Adrenal gland (tissue), 12 donors: ENCODE data around the gene MDM4. TPM values are rescaled to one million over a fixed set of nuclear protein-coding genes. Genes with fewer than 3 reads are reported as not detected.

Experiments
- DNase-seq, 7 donors: peaks; one replicate each; pipeline ENCODE4 v3.0.0-alpha.2; 2019 to 2020
- H3K27ac ChIP-seq, 5 donors: fragments of 200-600 bp; sonication (generic) in 4 of 5; 1 replicate in 3 of 5; 2 replicates in 2 of 5; pipeline versions ENCODE4 v1.5.1 to v1.8.0; 2016 to 2020; ENCODE audit warnings: mild to moderate bottlenecking in 1 of 5
- H3K27me3 ChIP-seq: fragments of 200-600 bp; 2 replicates; pipeline ENCODE4 v1.8.0; 2021
- H3K36me3 ChIP-seq, 2 donors: fragments of 200-600 bp; replicated peaks in 1 of 2; 1 replicate in 1 of 2; 2 replicates in 1 of 2; pipeline versions ENCODE4 v1.5.1 to v1.8.0; 2018 to 2022
- H3K4me1 ChIP-seq, 2 donors: fragments of 200-600 bp; replicated peaks in 1 of 2; 1 replicate in 1 of 2; 2 replicates in 1 of 2; pipeline versions ENCODE4 v1.5.1 to v1.8.0; 2018 to 2021
- H3K4me3 ChIP-seq, 4 donors: fragments of 200-600 bp; sonication (generic) in 3 of 4; one replicate each; pipeline ENCODE4 v1.5.1; 2016 to 2018
- H3K9me3 ChIP-seq, 3 donors: fragments of 200-600 bp; sonication (generic) in 1 of 3; replicated peaks in 1 of 3; 1 replicate in 2 of 3; 2 replicates in 1 of 3; pipeline versions ENCODE4 v1.5.1 to v1.8.0; 2016 to 2021
- CTCF ChIP-seq, 6 experiments: fragments of 450-650 bp in 4 of 6; fragments of 200-600 bp in 2 of 6; sonication (generic) in 1 of 6; IDR thresholded peaks; 1 replicate in 5 of 6; 2 replicates in 1 of 6; pipeline versions ENCODE4 v1.5.1 to v1.8.0; 2016 to 2021; ENCODE audit warnings: antibody characterized with exemption in 6 of 6, mild to moderate bottlenecking in 2 of 6, moderate library complexity in 1 of 6
- POLR2A ChIP-seq, 2 donors: fragments of 450-650 bp; IDR thresholded peaks; one replicate each; pipeline ENCODE4 v1.6.1; 2017; ENCODE audit warnings: antibody characterized with exemption in 2 of 2, mild to moderate bottlenecking in 2 of 2, moderate library complexity in 1 of 2
- WGBS, 4 donors: extraction: QIAGEN DNeasy Blood & Tissue Kit in 2 of 4; methylation state at CpG; one replicate each; pipeline versions ENCODE4 v1.1.5 to v1.1.7; 2013 to 2017; 5-methylcytosine and 5-hydroxymethylcytosine counted together
- intact Hi-C, 2 donors: fragments of 100-400 bp; cut with DNase I; formaldehyde crosslinking; loops; one replicate each; pipeline versions ENCODE4 v1.14.1 to v1.15.0; 2022 to 2023
- polyA plus RNA-seq, 3 donors: library from polyadenylated mRNA; stranded (reverse); fragments of 200-250 nt in 2 of 3; fragments of 350-450 nt in 1 of 3; fragmentation: Illumina TruSeq in 1 of 3; extraction: RNeasy Lipid Tissue Mini Kit (QIAGEN cat#74804) in 1 of 3; gene quantifications; one replicate each; pipeline ENCODE4 v1.2.3, GENCODE V29; 2013 to 2014
- total RNA-seq, 9 donors: library from RNA; depleted of rRNA in 4 of 9; stranded (reverse); fragments of >200 nt in 4 of 9; fragments of 120-200 nt in 1 of 9; fragmentation: NEBNext Ultra II Directional in 1 of 9; extraction: Animal tissue kit (Norgen Biotek cat#: 25700) in 1 of 9; gene quantifications; one replicate each; pipeline versions ENCODE4 v1.1.0 to v1.2.4, GENCODE V29; 2013 to 2023
- donor health status: healthy with polysubstance abuse.
- donor health status: Bipolar disorder and iron deficiency.
- donor health status: DM: yes; HTN: yes; CAD: no.
- donor health status: DM: no; HTN: no; CAD: no.
- donor health status: DM: no; HTN: no; CAD: no.
- donor health status: DM: yes; HTN: yes; CAD: no.

Gene MDM4
- total and polyA plus RNA-seq, 12 donors = 11.3 to 77.4 (median 42.8) TPM

DNA sequence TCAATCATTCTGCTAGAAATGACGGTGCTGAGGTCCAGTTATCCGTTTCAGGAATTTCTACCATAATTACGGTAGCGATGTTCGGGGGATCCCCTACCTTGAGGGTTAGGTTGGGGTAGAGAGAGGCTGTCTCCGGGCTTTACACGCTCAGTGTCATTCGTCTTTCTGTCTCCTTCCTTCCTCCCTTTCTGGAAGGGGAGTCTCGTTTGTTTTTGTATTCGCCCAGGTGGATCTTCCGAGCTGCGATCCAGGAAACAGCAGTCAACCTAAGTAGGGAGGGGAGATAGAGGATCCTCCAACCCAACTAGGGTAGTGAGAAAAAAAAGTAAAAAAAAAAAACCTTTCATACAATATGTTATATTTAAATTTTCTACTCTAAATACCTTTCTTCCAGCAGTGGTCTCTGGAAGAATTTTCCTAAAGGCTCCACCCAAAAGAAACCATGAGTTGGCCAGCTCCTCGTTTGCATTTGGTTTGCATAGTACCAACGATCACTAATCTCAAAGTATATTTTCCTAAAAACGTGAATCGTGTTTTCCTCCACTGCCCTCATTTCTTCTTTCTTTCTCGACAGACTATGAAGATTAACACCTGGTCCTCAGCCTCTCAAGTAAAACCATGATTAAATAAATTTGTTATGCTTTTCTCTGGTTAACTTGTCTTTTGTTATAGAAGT is 21.0 kb upstream of the MDM4 start:
- H3K36me3 ChIP-seq = no peaks in the 10 kb centered on the region
- no peaks in the 10 kb centered on the region for H3K27me3 ChIP-seq
- TF ChIP-seq CTCF (IDR thresholded peaks at IDR 0.05) = no peak
- no peak for TF ChIP-seq POLR2A (IDR thresholded peaks at IDR 0.05)
- intact Hi-C loops = no loop called here
- H3K9me3 ChIP-seq = no peaks in the 10 kb centered on the region
- WGBS, 4 donors = 3 to 7% (median 3%) methylated on average over 11 to 17 of the region's 17 CpGs
- H3K4me3 ChIP-seq = peak overlapping the region; percentile 38 to 85 (median 56)
- H3K4me1 ChIP-seq = peaks cover 6 to 27% of the 10 kb centered on the region in 2 donors
- DNase-seq = no peak
- H3K27ac ChIP-seq = peak overlapping the region in 4 of 5 donors; percentile 79 to 95 (median 92)

- no peak for DNase-seq
- H3K9me3 ChIP-seq = no peaks in the 10 kb centered on the region
- intact Hi-C loops = no loop called here
- no peak overlapping the region for H3K27ac ChIP-seq
- H3K4me1 ChIP-seq = peaks cover 6 to 27% of the 10 kb centered on the region in 2 donors
- H3K4me3 ChIP-seq = peak overlapping the region in 1 of 4 donors; percentile 85
- 62 to 71% (median 66%) methylated on average over 5 to 6 of the region's 6 CpGs for WGBS, 4 donors
- H3K27me3 ChIP-seq = no peaks in the 10 kb centered on the region
- no peaks in the 10 kb centered on the region for H3K36me3 ChIP-seq
- TF ChIP-seq CTCF (IDR thresholded peaks at IDR 0.05) (no peak), POLR2A (IDR thresholded peaks at IDR 0.05) (no peak)
Observed at GRCh38 chr1:204495777-204496176, 20.4 kb upstream of the MDM4 start.

- no peak for DNase-seq
- Histone ChIP-seq H3K27me3 (no peaks in the 10 kb centered on the region), H3K27ac (no peak overlapping the region), H3K4me3 (no peak overlapping the region), H3K4me1 (peaks cover 0 to 12% of the 10 kb centered on the region in 2 donors), H3K36me3 (no peaks in the 10 kb centered on the region), H3K9me3 (no peaks in the 10 kb centered on the region)
- 59 to 96% (median 82%) methylated on average over 3 of the region's 3 CpGs for WGBS, 4 donors
- intact Hi-C loops = no loop called here
- TF ChIP-seq POLR2A (IDR thresholded peaks at IDR 0.05) (no peak), CTCF (IDR thresholded peaks at IDR 0.05) (no peak)
Observed at GRCh38 chr1:204498981-204499380, 17.2 kb upstream of the MDM4 start.

DNA sequence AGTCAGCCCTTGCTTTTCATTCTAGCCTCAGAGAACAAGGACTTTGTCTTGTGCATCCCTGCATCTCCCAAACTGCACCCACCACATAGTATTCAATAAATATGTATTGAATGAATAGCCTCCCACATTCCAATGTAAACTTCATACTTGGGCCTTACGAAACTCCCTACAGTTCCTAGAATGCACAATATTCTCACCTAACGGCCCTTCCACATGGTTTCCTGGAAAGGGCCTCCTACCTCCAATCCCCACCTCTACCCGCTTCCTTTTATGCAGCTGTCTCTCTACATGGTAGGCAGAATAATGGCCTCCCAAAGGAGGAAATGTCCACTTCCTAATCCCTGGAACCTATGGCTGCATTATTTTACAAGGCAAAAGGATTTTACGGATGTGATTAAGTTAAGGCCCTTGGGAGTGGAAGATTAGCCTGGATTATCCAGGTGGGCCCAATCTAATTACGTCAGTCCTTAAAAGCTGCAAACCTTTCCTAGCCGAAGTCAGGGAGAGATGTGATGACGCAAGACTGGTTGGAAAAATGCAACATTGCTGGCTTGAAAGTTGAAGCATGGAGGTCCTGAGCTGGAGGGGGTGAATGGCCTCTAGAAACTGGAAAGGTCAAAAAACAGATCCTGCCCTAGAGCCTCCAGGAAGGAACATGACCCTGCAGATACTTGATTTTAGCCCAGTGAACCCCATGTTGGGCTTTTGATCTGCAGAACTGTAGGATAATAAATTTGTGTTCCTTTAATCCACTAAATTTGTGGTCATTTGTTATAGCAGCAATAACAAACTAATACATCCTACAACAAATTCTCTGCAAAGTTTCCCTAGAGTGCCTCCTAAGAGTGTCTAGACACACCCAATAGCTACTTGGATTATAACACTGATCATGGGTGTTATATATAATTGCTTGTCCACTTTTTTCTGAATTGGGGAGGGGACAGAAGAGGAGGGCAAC is 16.4 kb upstream of the MDM4 start:
- Histone ChIP-seq H3K4me3 (no peak overlapping the region), H3K9me3 (no peaks in the 10 kb centered on the region), H3K27ac (no peak overlapping the region), H3K36me3 (no peaks in the 10 kb centered on the region), H3K4me1 (peaks cover 0 to 12% of the 10 kb centered on the region in 2 donors), H3K27me3 (no peaks in the 10 kb centered on the region)
- no peak for DNase-seq
- TF ChIP-seq CTCF (IDR thresholded peaks at IDR 0.05) (no peak), POLR2A (IDR thresholded peaks at IDR 0.05) (no peak)
- intact Hi-C loops = loop anchor here in 1 of 2 donors (2.0 kb wide), 1 partner anchor 53 kb away; no protein-coding TSS in a partner anchor
- WGBS, 4 donors = 86 to 89% (median 87%) methylated on average over 7 of the region's 7 CpGs
